Esophagus squamous epithelium (tissue), 5 donors: ENCODE data around the gene RAD52. TPM values are rescaled to one million over a fixed set of nuclear protein-coding genes. Genes with fewer than 3 reads are reported as not detected.

Experiments used
- DNase-seq: peaks from one replicate; lab custom pipeline; 2025; lab: John Stamatoyannopoulos, UW
- H3K27ac ChIP-seq, 4 donors: fragments of 200-600 bp; sonication (generic); one replicate each; pipeline ENCODE4 v1.5.1; 2016 to 2019; ENCODE audit warnings: mild to moderate bottlenecking in 1 of 4
- H3K27me3 ChIP-seq, 4 donors: fragments of 200-600 bp; sonication (generic); 1 replicate in 3 of 4; 2 replicates in 1 of 4; pipeline versions ENCODE4 v1.5.1 to v1.6.0; 2017 to 2021; ENCODE audit warnings: antibody characterized with exemption in 1 of 4
- H3K36me3 ChIP-seq, 3 donors: fragments of 200-600 bp; sonication (generic); one replicate each; pipeline ENCODE4 v1.5.1; 2016 to 2019
- H3K4me1 ChIP-seq, 3 donors: fragments of 200-600 bp; sonication (generic); one replicate each; pipeline ENCODE4 v1.5.1; 2017 to 2019
- H3K4me3 ChIP-seq, 4 donors: fragments of 200-600 bp; sonication (generic); 1 replicate in 3 of 4; 2 replicates in 1 of 4; pipeline ENCODE4 v1.5.1; 2016 to 2019; ENCODE audit warnings: mild to moderate bottlenecking in 2 of 4, moderate library complexity in 1 of 4
- H3K9me3 ChIP-seq, 3 donors: fragments of 200-600 bp; sonication (generic); one replicate each; pipeline ENCODE4 v1.5.1; 2016 to 2019
- CTCF ChIP-seq, 6 experiments: fragments of 450-650 bp in 4 of 6; fragments of 200-600 bp in 2 of 6; sonication (generic) in 2 of 6; IDR thresholded peaks; one replicate each; pipeline ENCODE4 v1.5.1; 2016 to 2019; ENCODE audit warnings: antibody characterized with exemption in 6 of 6, mild to moderate bottlenecking in 4 of 6, moderate library complexity in 4 of 6
- POLR2A ChIP-seq, 4 donors: fragments of 450-650 bp; IDR thresholded peaks; one replicate each; pipeline ENCODE4 v1.6.1; 2017; ENCODE audit warnings: antibody characterized with exemption in 4 of 4, mild to moderate bottlenecking in 4 of 4, moderate library complexity in 3 of 4
- WGBS, 2 donors: methylation state at CpG; one replicate each; pipeline ENCODE4 v1.1.5; 2018; 5-methylcytosine and 5-hydroxymethylcytosine counted together
- intact Hi-C: fragments of 100-400 bp; cut with DNase I; formaldehyde crosslinking; loops from one replicate; pipeline ENCODE4 v1.15.0; 2022
- total RNA-seq, 4 donors: library from RNA; depleted of rRNA; stranded (reverse); fragments of >200 nt; gene quantifications; one replicate each; pipeline ENCODE4 v1.1.0, GENCODE V29; 2016
- donor health status: DM: yes; HTN: yes; CAD: no.

The RAD52 gene
- total RNA-seq, 4 donors from 2014 or later, result 6.2 to 8.0 (median 7.5) TPM

GRCh38 chr12:912466-913235 lies 36.8 kb downstream of the RAD52 start:
- peak overlapping the region in 1 of 4 donors; percentile 77 for H3K27ac ChIP-seq
- H3K27me3 ChIP-seq, result no peaks in the 10 kb centered on the region
- H3K4me3 ChIP-seq, result no peak overlapping the region
- no peak for DNase-seq
- no peak for TF ChIP-seq POLR2A (IDR thresholded peaks at IDR 0.05)
- TF ChIP-seq CTCF (IDR thresholded peaks at IDR 0.05), result no peak
- intact Hi-C loops, result loop anchor here (10.0 kb wide), 1 partner anchor 348 kb away; no protein-coding TSS in a partner anchor
- WGBS, 2 donors, result 67 to 71% methylated on average over 7 of the region's 7 CpGs
- H3K9me3 ChIP-seq, result no peaks in the 10 kb centered on the region
- H3K36me3 ChIP-seq, result peaks cover 14 to 98% (median 65%) of the 10 kb centered on the region in 3 donors
- peaks cover 0 to 33% (median 2%) of the 10 kb centered on the region in 3 donors for H3K4me1 ChIP-seq

- intact Hi-C loops, result loop anchor here (10.0 kb wide), 1 partner anchor 347 kb away; no protein-coding TSS in a partner anchor
- H3K36me3 ChIP-seq, result peaks cover 17 to 100% (median 67%) of the 10 kb centered on the region in 3 donors
- peaks cover 0 to 30% (median 0%) of the 10 kb centered on the region in 3 donors for H3K4me1 ChIP-seq
- H3K27ac ChIP-seq, result peak overlapping the region in 1 of 4 donors; percentile 17
- no peak overlapping the region for H3K4me3 ChIP-seq
- H3K9me3 ChIP-seq, result no peaks in the 10 kb centered on the region
- H3K27me3 ChIP-seq, result no peaks in the 10 kb centered on the region
- 74% methylated on average over 7 to 10 of the region's 10 CpGs for WGBS, 2 donors
- TF ChIP-seq CTCF (IDR thresholded peaks at IDR 0.05) (no peak), POLR2A (IDR thresholded peaks at IDR 0.05) (no peak)
- DNase-seq, result no peak
Observed at GRCh38 chr12:911191-911826, 38.2 kb downstream of the RAD52 start.

GRCh38 chr12:910416-910815 lies 39.1 kb downstream of the RAD52 start:
- Histone ChIP-seq H3K9me3 (no peaks in the 10 kb centered on the region), H3K4me1 (peaks cover 0 to 29% (median 0%) of the 10 kb centered on the region in 3 donors), H3K27me3 (no peaks in the 10 kb centered on the region), H3K4me3 (no peak overlapping the region), H3K27ac (no peak overlapping the region), H3K36me3 (peaks cover 21 to 100% (median 71%) of the 10 kb centered on the region in 3 donors)
- intact Hi-C loops, result loop anchor here (10.0 kb wide), 1 partner anchor 346 kb away; no protein-coding TSS in a partner anchor
- WGBS, 2 donors, result 63 to 68% methylated on average over 4 of the region's 4 CpGs
- TF ChIP-seq CTCF (IDR thresholded peaks at IDR 0.05) (no peak), POLR2A (IDR thresholded peaks at IDR 0.05) (no peak)
- DNase-seq, result no peak

GRCh38 chr12:909861-910260 lies 39.6 kb downstream of the RAD52 start:
- no peaks in the 10 kb centered on the region for H3K9me3 ChIP-seq
- 63 to 69% methylated on average over 3 of the region's 3 CpGs for WGBS, 2 donors
- H3K27ac ChIP-seq, result no peak overlapping the region
- TF ChIP-seq POLR2A (IDR thresholded peaks at IDR 0.05) (no peak), CTCF (IDR thresholded peaks at IDR 0.05) (no peak)
- intact Hi-C loops, result loop anchor here (10.0 kb wide), 1 partner anchor 345 kb away; no protein-coding TSS in a partner anchor
- H3K36me3 ChIP-seq, result peaks cover 22 to 100% (median 69%) of the 10 kb centered on the region in 3 donors
- DNase-seq, result no peak
- H3K27me3 ChIP-seq, result no peaks in the 10 kb centered on the region
- H3K4me3 ChIP-seq, result no peak overlapping the region
- peaks cover 0 to 23% (median 0%) of the 10 kb centered on the region in 3 donors for H3K4me1 ChIP-seq
